HG02938 (cell line): Measurements from ENCODE around the gene GRM8.

Source experiments
- ATAC-seq: cut with Tn5 transposase; IDR thresholded peaks from one replicate; pipeline ENCODE4 v1.9.1; 2021; ENCODE audit warnings: mild to moderate bottlenecking, moderate library complexity; ENCODE audit not compliant: unreplicated experiment

GRM8 gene

DNA sequence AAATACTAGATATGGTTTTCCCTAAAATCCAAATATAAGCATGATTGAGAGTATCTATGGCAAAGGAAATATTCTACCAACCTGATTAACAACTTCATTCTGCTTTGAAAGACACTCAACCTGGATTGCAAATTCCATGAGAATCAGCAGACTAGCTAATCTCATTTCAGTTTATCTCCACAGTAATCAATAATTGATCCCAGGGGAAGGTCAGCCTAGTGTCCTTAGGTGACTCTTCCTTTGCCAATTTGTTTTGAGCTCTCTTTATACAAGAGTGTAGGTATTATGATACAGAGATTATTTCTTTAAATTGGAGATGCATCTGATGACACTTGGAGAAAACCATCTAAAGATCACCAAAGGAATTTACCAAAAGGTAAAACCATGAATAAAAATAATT is 100.3 kb downstream of the GRM8 start:
- no peak for ATAC-seq

DNA sequence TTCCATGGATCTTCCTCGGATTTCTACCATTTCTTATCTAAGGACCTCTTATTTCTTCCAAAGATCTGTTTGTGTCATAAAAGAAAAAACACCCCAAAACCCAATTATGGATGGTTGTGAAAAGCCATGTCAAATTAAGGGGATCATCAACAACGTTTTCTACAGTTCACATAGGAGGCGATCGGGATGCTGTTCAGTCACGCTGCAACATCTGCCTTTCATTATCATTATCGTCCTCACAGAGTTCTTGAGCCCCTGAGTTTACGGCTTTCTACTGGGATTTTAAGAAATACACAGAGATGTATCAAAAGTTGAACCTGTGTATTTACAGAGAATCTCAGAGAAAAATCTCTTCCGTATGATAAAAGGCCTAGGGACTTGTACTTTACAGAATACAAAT is 101.4 kb downstream of the GRM8 start:
- ATAC-seq = no peak

DNA sequence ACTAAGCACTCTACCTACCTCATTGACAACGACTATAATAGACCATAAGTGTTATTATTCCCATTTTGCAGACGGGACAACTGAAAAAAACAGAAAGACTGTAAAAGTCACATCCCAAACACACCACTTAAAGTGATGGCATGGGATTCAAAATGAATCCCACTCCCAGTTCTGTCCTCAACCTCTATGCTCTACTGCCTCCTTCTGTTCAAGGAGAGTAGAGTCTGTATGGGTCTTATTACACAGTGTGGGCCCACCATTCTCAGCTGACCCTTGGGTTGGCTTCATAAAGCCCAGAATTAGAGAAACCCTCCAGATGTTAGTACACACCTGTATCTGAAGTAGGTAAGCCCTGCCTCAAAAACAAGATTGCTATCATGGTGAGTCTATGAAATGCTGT is 102.2 kb downstream of the GRM8 start:
- no peak for ATAC-seq

DNA sequence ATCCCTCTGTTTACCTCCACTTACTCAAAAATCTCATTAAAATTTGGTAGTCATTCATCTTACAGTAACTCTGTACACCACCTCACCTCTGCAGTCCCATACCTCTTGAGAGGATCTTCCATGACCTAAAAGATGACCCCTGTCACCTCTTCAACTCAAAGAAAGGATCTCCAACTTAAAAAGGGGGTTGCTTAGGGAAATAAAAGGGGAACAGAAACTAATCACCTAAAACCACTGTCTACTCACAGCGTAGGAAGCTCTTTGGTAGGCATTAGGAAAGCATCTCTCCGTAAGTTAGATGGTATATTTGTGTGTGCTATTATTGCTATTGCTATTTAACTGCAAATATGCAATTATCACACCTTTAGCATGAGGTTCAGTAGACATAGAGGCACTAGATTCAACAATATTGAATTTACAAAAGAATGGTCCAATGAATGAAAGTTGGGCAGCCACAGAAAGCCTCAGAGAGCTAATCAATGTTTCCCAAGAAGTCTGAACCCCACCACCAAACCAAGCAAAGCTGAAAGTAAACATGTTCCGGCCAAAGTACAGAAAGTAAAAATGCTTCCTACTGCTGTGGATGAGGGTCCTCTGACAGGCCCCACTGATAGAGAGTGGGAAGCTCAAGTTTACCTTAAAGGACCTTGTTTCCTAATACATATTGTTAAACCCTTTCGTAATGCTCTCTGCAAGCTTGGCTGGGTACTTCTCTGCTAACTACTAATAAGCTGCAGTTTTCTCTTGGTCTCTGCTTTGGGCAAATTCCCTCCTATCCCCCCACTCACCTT is 105.8 kb downstream of the GRM8 start:
- no peak for ATAC-seq

DNA sequence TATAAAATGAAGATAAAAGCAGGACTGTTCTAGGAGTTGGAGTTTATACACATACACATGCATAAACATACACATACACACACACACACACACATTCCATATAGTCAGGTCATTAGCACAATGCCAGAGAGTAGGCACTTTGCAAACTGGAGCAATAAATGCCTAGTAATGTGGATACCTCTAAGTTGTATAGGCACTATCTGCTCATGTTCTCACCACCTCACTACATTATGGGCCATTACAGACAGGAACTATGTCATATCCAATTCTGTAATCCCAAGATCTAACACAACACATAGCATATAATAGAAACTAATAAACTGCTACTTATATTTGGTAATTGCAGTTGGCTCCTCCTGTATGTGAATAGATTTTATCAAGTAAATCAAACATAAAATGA is 115.6 kb downstream of the GRM8 start:
- no peak for ATAC-seq

DNA sequence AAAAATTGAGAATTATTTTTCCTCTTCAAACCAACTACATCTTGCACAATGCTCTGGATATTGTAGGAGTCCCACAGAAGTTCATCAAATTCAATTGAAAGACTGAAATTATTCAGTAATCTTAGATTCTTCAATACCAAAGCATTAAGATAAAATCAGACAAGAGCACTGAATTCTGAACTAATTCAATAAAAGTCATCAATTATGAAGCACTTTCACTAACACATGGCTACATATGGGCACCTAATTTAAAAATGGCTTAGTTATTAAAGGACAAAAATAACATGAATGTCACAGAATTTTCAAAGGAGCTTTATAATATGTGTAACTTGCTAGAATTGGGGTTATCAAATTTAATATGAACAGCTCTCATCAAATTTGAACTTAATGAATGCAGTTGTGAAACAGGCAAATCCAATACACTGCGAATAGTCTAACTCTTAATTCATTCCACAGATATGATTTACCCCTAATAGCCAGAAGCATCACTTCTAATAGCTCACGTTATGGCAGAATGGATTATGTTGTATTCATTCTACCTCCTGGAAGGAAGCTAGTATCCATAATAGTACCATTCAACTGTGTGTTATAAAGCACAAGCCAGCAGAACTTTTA is 116.8 kb downstream of the GRM8 start:
- no peak for ATAC-seq

DNA sequence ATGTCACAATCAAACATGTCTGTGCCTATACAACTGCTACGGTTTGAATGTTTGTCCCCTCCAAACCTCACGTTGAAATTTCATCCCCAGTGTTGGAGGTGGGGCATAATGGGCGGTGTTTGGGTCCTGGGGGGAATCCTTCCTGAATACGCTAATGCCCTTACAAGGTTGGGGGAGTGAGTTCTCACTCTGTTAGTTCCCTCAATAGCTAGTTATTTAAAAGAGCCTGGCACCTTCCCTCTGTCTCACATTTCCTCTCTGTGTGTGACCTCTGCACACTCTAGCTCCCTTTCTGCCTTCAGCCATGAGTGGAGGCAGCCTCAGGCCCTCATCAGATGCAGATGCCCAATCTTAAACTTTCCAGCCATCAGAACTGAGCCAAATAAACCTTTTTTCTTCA is 129.5 kb downstream of the GRM8 start:
- no peak for ATAC-seq

DNA sequence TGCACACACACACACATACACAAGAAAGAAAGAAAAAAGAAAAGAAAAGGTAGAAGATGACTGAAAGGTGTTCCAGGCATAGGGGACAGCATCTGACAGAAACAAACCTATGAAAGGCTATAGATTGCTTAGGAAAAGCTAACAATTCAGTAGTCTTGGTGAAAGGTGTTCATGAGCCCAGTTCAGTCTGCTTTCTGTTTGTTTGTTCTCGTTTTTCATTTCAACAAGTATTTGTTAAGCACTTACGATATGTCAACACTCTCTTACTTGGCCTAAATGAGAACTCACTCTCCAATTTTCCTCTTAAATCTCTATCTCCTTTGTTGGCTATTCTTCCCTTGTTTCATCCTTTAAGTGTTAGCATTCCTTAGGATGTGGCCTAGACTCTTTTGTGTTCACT is 133.2 kb downstream of the GRM8 start:
- ATAC-seq = no peak

DNA sequence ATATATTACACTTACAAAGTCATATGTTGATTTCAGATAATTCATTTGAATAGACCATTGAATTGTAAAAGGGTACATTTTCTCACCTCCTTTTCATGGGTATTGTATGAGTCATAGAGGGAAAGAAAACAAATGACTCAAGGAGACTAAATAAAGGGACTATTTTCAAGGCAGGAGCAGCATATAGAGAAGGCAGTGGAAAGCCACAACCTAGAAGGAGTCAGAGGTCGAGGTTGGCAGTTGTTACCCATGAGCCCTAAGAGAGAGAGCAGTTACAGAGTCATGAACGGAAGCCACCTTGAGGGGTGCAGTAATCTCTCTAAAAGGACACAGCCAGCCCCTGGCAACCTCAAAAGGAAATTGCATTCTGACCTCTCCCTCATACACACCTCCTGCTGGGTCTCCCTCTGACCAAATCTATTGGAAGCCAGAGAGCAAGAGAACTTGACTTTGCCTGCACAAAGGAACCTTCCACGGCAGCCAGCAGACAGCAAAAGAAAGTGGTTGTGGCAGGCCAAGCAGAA is 137.9 kb downstream of the GRM8 start:
- ATAC-seq = no peak

DNA sequence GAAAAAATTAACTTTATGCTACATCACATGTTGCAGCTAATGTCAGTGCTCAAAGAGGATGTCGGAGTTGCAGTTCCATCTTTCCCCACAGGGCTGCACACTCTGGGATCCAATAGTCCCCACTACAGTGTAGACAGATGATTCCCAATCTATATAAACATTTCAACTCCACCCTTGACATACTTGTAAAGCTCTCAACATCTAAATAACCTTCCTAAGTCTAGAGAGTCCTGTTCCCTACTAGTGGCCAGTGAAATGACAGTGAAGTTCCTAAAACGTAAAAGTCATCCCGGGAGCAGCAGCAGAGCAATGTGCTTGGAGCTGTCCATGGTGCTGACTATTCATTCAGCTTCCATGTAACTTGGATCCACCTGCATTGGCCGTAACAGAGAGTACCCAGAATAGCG is 145.1 kb downstream of the GRM8 start:
- ATAC-seq = peak; percentile 85

DNA sequence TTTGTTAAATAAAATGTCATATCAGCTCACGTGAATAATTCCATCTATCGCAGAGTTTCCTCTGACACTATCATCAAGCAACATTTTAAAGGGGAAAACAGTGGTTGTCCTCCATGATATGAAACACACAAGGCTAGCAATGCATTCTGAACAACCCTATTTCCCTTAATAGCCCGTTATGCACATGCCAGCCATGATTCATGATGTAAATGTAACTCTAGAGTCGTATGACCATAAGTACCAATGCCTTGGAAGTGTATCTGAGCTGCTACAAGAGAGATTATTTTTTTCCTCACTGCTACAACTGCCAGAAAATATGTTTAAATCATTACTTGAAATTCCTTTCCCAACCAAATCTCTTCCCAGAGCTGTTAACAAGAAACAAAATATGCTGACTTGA is 159.4 kb downstream of the GRM8 start:
- ATAC-seq = no peak

DNA sequence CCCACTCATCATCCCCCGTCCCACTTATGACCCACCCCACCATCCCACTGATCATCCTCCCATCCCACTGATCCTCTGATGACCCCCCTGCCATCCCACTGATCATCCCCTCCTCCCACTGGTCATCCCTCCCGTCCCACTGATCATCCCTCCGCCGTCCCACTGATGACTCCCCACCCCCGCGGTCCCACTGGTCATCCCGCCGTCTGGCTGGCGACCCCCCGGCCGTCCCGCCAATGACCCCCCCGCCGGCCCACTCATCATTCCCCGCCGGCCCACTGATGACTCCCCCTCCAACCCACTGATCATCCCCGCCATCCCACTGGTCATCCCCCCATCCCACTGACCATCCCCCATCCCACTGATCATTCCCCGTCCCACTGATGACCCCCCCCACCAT is 161.1 kb downstream of the GRM8 start:
- no peak for ATAC-seq

DNA sequence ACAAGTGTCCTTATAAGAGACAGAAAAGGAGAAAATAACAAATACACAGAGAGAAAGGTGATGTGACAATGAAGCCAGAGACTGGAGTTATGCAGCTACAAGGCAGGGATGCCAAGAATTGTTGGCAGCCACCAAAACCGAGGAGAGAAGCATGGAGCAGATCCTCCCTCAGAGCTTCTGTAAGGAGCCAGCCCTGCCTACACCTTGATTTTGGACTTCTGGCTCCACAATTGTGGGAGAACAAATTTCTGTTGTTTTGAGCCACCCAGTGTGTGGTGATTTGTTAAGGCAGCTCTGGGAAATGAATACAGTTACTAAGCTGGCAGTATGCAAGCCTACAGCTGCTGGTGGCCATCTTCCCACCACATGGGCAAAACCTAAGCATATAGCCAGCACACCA is 163.6 kb downstream of the GRM8 start:
- ATAC-seq = no peak

DNA sequence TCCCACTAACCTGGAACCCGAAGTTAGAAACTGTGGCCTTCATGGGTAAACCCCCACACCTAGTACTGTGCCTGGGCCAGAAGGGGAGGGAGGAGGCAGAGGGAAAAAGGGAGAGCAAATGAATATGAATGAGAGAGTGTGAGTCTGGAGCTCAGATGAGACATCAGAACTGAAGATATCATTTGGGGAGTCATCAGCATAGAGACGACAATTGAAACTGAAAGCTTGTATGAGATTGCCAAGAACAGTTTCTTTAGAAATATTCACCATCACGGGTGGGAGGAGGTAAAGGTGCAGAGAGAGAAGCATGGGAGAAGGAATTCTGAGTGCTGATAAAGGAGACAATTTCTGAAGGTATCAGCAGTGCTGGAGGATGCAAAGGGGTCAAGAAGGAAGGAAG is 171.2 kb downstream of the GRM8 start:
- ATAC-seq = no peak

DNA sequence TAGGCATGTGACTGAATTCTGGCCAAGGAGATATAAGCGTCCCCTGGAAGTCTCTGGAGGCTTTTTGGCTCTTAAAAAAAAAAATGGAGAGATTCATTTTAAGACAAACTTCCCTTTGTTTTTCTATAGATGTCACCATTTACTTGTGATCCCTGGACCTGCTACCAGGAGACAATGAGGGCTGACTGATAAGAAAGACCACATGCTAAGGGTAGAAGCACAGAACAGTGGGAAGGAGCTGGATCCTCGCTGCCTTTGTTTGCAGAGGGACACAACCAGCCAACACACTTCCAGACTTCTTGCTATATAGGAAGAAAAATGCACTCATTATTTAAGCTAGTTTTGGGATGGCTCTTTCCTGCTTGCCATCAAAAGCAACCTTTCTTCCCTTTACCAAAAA is 172.2 kb downstream of the GRM8 start:
- ATAC-seq = no peak

DNA sequence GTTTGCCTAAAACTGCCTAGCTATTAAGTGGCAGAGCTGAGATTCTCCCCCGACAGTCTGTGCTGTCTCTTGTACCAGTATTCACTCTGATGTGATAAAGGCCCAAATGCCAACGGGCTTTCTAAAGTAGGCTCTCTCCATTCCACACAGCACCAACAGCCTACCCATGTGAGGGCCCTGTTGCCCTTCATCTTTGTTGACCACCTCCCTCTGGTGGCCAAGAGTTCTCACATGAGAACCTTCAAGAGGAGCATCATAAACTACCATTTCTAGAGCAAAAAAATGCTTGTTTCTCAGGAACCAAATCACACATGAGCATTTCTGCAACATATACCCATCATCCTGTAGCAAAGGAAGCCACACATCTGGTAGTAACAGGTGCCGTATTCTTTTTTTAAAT is 185.8 kb downstream of the GRM8 start:
- ATAC-seq = peak; percentile 62

DNA sequence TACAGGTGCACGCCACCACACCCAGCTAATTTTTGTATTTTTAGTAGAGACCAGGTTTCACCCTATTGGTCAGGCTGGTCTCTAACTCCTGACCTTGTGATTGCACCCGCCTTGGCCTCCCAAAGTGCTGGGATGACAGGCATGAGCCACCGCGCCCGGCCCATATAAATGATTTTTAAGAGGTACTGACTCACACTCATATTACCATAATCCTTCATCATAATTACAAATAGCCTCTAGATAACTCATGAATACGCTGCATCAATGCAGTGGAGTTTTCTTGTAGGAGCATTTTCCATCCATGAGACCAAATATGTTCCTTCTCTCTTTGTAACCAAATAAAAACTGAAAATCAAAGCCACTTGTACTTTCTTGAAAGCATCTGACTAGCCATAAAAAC is 193.3 kb downstream of the GRM8 start:
- no peak for ATAC-seq

DNA sequence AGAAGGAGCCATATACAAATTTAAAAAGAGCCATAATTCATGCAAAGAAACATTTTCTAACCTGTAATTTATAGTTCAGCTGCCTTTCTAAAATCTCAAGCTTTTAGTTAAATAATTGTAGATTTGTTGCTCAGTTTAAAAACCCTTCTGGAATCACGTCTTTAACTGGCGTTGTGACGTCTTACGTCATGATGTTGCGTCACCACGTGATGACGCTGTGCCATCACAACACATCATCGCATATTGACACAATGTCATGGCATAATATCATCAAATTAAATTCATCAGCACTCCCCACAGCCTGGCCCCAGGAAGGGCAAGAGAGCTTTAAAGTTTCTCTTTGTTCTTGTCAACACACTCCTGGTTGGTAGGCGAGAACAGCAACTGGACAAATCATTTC is 194.8 kb downstream of the GRM8 start:
- ATAC-seq = no peak

DNA sequence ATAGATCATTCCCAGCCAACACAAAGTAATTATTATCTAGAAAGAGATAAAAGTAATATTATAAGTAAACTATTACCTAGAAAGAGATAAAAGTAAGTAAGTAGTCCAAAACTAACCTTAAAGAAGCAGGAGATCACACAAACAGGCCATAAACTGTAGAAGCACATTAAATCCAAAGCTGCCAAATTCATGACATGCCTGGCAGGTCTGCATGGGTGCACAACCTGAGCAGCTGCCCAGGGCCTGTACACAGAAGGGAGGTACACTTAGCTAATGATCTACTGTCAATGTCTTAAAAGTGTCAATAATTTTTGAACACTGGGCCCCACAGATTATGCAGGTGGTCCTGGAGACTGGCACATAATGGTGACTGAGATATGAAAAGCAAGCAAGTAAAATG is 196.5 kb downstream of the GRM8 start:
- ATAC-seq = no peak

DNA sequence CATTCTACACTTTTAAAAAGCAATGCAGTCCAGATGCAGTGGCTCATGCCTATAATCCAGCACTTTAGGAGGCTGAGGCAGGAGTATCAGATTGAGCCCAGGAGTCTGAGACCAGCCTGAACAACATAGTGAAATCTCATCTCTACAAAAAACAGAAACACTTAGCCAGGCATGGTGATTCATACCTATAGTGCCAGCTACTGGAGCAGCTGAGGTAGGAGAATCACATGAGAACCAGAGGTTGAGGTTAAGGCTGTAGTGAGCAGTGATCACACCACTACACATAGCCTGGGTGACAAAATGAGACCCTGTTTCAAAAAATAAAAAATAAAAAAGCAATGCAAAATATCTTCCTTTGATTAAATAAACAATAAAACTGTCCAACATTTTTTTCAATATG is 205.2 kb downstream of the GRM8 start:
- ATAC-seq = no peak

DNA sequence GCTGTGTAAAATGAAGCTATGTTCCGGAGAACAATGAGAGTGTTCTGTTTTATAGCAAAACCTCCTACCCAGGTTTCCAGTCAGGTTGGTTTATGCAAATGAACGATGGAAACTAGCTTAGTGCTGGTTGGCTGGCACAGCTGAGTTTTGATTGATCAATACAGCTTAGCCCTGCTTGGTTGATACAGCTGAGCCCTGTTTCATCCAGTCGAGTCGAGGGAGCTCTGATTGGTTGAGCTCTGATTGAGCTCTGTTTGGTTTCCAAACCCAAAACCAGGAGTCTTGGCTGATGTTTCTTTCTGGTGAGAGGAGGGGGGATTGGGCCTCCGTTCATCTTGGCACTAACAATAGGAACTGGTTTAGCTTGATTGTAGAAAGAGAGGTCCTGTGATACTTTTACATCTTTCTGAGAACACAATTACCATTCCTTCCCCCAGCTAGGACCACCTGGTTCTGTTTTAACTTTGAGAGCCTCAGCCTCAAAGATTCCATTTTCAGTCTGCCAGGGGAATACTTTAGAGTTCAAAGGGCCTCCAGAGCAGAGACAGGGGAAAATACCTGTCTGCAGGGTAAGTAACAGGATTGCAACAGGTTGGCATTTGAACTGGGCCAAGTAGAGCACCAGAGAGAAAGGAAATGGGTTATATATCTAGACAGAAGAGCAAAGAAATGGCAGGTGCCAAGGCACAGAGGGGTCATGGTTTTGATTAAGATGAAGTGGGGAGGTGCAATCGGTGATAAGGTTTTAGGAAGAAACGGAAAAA is 210.9 kb downstream of the GRM8 start:
- ATAC-seq = no peak

DNA sequence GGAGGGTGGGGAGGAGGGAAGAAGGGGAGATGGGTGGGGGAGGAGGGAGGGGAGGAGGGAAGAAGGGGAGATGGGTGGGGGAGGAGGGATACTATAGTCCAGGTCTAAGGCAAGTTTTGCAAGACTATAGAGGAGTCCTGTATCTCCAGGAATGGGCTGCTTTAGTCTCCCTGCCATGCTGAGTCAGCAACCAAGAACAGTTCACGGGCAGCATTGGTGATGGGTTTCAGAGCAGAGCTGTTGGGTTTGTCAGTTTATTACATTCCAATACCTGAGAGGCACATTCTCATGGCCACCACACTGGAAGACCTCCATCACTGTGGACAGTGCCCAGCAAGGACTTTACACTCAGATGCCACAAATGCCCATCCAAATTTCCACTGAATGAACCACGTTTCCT is 212.7 kb downstream of the GRM8 start:
- no peak for ATAC-seq
